SK-MEL-5 (cell line): Measurements from ENCODE around the gene MON1A. TPM values are rescaled to one million over a fixed set of nuclear protein-coding genes. Genes with fewer than 3 reads are reported as not detected.

Source experiments
- DNase-seq: peaks from one replicate; pipeline ENCODE4 v3.0.0-alpha.2; 2016; ENCODE audit warnings: low read depth, low spot score
- in situ Hi-C: cut with HindIII; loops from 2 replicates; pipeline ENCODE4 v1.10.0; 2016; ENCODE audit warnings: low sequenced_read_pairs, high pct_unique_total_duplicates, low pct_unique_long_range_greater_than_20kb
- total RNA-seq: library from RNA; depleted of rRNA; stranded (reverse); fragments of >200 nt; shearing (Covaris generic); gene quantifications from 2 replicates; pipeline ENCODE4 v1.2.3, GENCODE V29; 2014

MON1A gene
- total RNA-seq, 1 experiment from 2014 or later = 8.0 TPM

- in situ Hi-C loops = no loop called here
- DNase-seq = no peak
These were observed 28.0 kb downstream of the MON1A start for GRCh38 chr3:49901366-49902339.

GRCh38 chr3:49900491-49901153 is 29.0 kb downstream of the MON1A start:
- in situ Hi-C loops = no loop called here
- no peak for DNase-seq

GRCh38 chr3:49899815-49900214 is 29.8 kb downstream of the MON1A start:
- in situ Hi-C loops = no loop called here
- peak; percentile 66 for DNase-seq

- in situ Hi-C loops = no loop called here
- no peak for DNase-seq
These were observed 30.6 kb downstream of the MON1A start for GRCh38 chr3:49898991-49899390.

- in situ Hi-C loops = no loop called here
- DNase-seq = no peak
These were observed 33.3 kb downstream of the MON1A start for GRCh38 chr3:49896345-49896744.

GRCh38 chr3:49895791-49896190 is 33.8 kb downstream of the MON1A start:
- in situ Hi-C loops = no loop called here
- no peak for DNase-seq

GRCh38 chr3:49889296-49889695 is 40.3 kb downstream of the MON1A start:
- DNase-seq = no peak
- in situ Hi-C loops = no loop called here

GRCh38 chr3:49886922-49887265 is 42.7 kb downstream of the MON1A start:
- in situ Hi-C loops = no loop called here
- DNase-seq = no peak

- DNase-seq = peak; percentile 30
- in situ Hi-C loops = no loop called here
These were observed 45.6 kb downstream of the MON1A start for GRCh38 chr3:49883998-49884397.

- DNase-seq = no peak
- in situ Hi-C loops = no loop called here
These were observed 47.4 kb downstream of the MON1A start for GRCh38 chr3:49882166-49882565.

GRCh38 chr3:49880581-49881315 is 48.9 kb downstream of the MON1A start:
- in situ Hi-C loops = no loop called here

GRCh38 chr3:49879721-49880120 is 49.9 kb downstream of the MON1A start:
- no peak for DNase-seq
- in situ Hi-C loops = no loop called here

More at GRCh38 chr3:49880581-49881315, 48.9 kb downstream of the MON1A start:
- DNase-seq = no peak

- in situ Hi-C loops = no loop called here
- no peak for DNase-seq
These were observed 50.9 kb downstream of the MON1A start for GRCh38 chr3:49878686-49879085.

- in situ Hi-C loops = no loop called here
These were observed 51.9 kb downstream of the MON1A start for GRCh38 chr3:49877716-49878115.

GRCh38 chr3:49876567-49876966 is 53.0 kb downstream of the MON1A start:
- in situ Hi-C loops = no loop called here
- no peak for DNase-seq

More at GRCh38 chr3:49877716-49878115, 51.9 kb downstream of the MON1A start:
- no peak for DNase-seq

- in situ Hi-C loops = no loop called here
- no peak for DNase-seq
These were observed 56.0 kb downstream of the MON1A start for GRCh38 chr3:49873623-49874022.

- in situ Hi-C loops = no loop called here
- no peak for DNase-seq
These were observed 56.8 kb downstream of the MON1A start for GRCh38 chr3:49872801-49873281.

GRCh38 chr3:49871531-49872153 is 58.0 kb downstream of the MON1A start:
- in situ Hi-C loops = no loop called here
- DNase-seq = no peak
